ENCODE measurements around the gene TNFAIP3. TPM values are rescaled to one million over a fixed set of nuclear protein-coding genes. Genes with fewer than 3 reads are reported as not detected.
A peak's percentile ranks its signal among the peaks of the same experiment; 100 is the strongest.
"Not testable (repeated sequence)": the region's sequence is repeated elsewhere in the genome, so short reads cannot be mapped to it uniquely, and the experiment has no call there.

Gene TNFAIP3
- polyA plus RNA-seq, 3 donors: 35.5 to 273 (median 38.4) TPM

- peaks cover 3 to 18% (median 12%) of the 10 kb centered on the region in 7 donors for H3K9me3 Mint-ChIP-seq
- peaks cover 30% of the 10 kb centered on the region for H3K4me1 Mint-ChIP-seq
- H3K9me3 ChIP-seq (replicated peaks in 1 of 2; ENCODE audit: control insufficient read depth in 1 of 2, insufficient read depth in 1 of 2, low read length in 2 of 2); H3K4me3 ChIP-seq (replicated peaks in 1 of 3; ENCODE audit: low read depth in 2 of 3, low read length in 3 of 3); H3K36me3 ChIP-seq (replicated peaks in 1 of 2; ENCODE audit: control insufficient read depth in 1 of 2, insufficient read depth in 2 of 2, low read length in 2 of 2); H3K27me3 Mint-ChIP-seq (ENCODE audit: low read depth in 3 of 3); H3K4me2 ChIP-seq (replicated peaks; ENCODE audit: extremely low read depth, low read length, poor library complexity, severe bottlenecking); H3K27ac ChIP-seq (ENCODE audit: low read depth in 1 of 2, low read length in 2 of 2); DNase-seq; H4K20me1 ChIP-seq (ENCODE audit: insufficient read depth, low read length); H3K9ac ChIP-seq (ENCODE audit: insufficient read depth, low read length, poor library complexity, severe bottlenecking); H3K27ac Mint-ChIP-seq; H3K36me3 Mint-ChIP-seq; intact Hi-C loops (cut with micrococcal nuclease); H2AFZ ChIP-seq (ENCODE audit: insufficient read depth, low read depth, low read length, poor library complexity, severe bottlenecking); H3K27me3 ChIP-seq (ENCODE audit: control insufficient read depth in 2 of 2, insufficient read depth in 2 of 2, low read length in 2 of 2); H3K4me3 Mint-ChIP-seq; H3K79me2 ChIP-seq (ENCODE audit: insufficient read depth, low read length): not testable (repeated sequence)
- peaks cover 15 to 22% of the 10 kb centered on the region in 2 donors for H3K4me1 ChIP-seq (ENCODE audit: control insufficient read depth in 1 of 2, insufficient read depth in 2 of 2, low read length in 2 of 2)
- 100% methylated on average over 3 of the region's 5 CpGs for WGBS (ENCODE audit: insufficient coverage)
Observed at GRCh38 chr6:137838597-137838996, 28.5 kb upstream of the TNFAIP3 start.

GRCh38 chr6:137839076-137839475, 28.0 kb upstream of the TNFAIP3 start:
- no CpG with 5 or more reads among the region's 2 CpGs for WGBS (ENCODE audit: insufficient coverage)
- peak overlapping the region in 1 of 7 donors; percentile 14 for H3K27ac Mint-ChIP-seq
- peaks cover 4 to 8% of the 10 kb centered on the region in 2 donors for H3K36me3 Mint-ChIP-seq
- peaks cover 0 to 14% (median 8%) of the 10 kb centered on the region in 7 donors for H3K9me3 Mint-ChIP-seq
- Histone ChIP-seq H3K9ac (ENCODE audit: insufficient read depth, low read length, poor library complexity, severe bottlenecking) (no peak overlapping the region), H4K20me1 (ENCODE audit: insufficient read depth, low read length) (no peaks in the 10 kb centered on the region), H3K9me3 (replicated peaks in 1 of 2; ENCODE audit: control insufficient read depth in 1 of 2, insufficient read depth in 1 of 2, low read length in 2 of 2) (peaks cover 0 to 4% of the 10 kb centered on the region in 2 donors), H3K36me3 (replicated peaks in 1 of 2; ENCODE audit: control insufficient read depth in 1 of 2, insufficient read depth in 2 of 2, low read length in 2 of 2) (no peaks in the 10 kb centered on the region), H3K27ac (ENCODE audit: low read depth in 1 of 2, low read length in 2 of 2) (no peak overlapping the region), H3K4me3 (replicated peaks in 1 of 3; ENCODE audit: low read depth in 2 of 3, low read length in 3 of 3) (no peak overlapping the region), H3K4me2 (replicated peaks; ENCODE audit: extremely low read depth, low read length, poor library complexity, severe bottlenecking) (no peak overlapping the region), H3K27me3 (ENCODE audit: control insufficient read depth in 2 of 2, insufficient read depth in 2 of 2, low read length in 2 of 2) (no peaks in the 10 kb centered on the region), H3K4me1 (ENCODE audit: control insufficient read depth in 1 of 2, insufficient read depth in 2 of 2, low read length in 2 of 2) (peaks cover 17 to 24% of the 10 kb centered on the region in 2 donors), H2AFZ (ENCODE audit: insufficient read depth, low read depth, low read length, poor library complexity, severe bottlenecking) (no peak overlapping the region), H3K79me2 (ENCODE audit: insufficient read depth, low read length) (no peaks in the 10 kb centered on the region)
- no peak for TF ChIP-seq CTCF (IDR thresholded peaks at IDR 0.05)
- intact Hi-C loops (cut with micrococcal nuclease): no loop called here
- H3K4me1 Mint-ChIP-seq: peaks cover 31% of the 10 kb centered on the region
- DNase-seq: no peak
- H3K4me3 Mint-ChIP-seq: no peak overlapping the region
- peaks cover 0 to 2% (median 0%) of the 10 kb centered on the region in 3 donors for H3K27me3 Mint-ChIP-seq (ENCODE audit: low read depth in 3 of 3)
